Bone marrow (tissue), 2 donors: ENCODE data around the gene TRIM17.

Experiments used
- DNase-seq, 2 donors: peaks; one replicate each; lab custom pipeline; 2025; lab: John Stamatoyannopoulos, UW

TRIM17 gene

DNA sequence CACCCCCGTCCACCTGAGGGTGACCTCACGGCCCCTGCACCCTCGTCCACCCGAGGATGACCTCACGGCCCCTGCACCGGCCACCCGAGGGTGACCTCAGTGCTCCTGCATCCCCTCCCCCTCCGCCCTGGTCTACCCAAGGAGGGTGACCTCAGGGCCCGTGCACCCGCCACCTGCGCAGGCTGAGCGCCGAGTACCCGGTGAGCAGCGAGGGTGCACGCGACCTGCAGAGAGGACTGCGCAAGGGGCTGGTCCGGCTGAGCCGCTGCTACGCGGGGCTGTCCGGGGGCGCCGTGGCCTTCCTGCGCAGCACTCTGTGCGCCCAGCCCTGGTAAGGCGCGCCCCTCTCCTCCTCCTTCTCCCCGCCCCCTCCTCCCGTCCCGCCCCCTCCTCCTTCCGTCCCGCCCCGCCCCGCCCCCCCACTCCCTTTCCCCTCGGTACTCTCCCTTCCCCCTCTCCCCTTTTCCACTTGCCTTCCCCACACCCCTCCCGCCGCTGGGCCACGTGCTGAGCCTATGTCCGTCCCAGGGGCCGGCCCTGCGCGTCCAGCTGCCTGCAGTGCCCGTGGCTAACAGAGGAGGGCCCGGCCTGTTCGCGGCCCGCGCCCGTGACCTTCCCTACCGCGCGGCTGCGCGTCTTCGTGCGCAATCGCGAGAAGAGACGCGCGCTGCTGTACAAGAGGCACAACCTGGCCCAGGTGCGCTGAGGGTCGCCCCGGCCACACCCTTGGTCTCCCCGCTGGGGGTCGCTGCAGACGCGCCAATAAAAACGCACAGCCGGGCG, 38.4 kb downstream of the TRIM17 start:
- no peak for DNase-seq

DNA sequence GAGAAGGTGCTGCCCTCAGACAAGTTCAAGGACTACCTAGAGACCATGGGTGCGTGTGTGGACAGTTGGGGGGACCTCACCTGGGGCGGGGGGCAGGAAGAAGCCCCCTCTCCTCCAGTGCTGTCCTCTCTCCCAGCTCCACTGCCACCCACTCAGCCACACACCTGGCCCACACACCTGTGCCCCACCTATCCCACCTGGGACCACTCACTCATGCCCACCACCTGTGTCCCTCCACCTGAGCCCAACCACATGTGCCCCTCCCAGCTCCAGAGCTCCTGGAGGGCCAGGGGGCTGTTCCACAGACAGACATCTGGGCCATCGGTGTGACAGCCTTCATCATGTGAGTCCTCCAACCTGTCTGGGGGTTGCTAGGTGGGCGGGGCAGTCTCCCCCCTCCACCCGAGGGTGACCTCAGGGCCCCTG, 39.0 kb downstream of the TRIM17 start:
- DNase-seq = no peak

DNA sequence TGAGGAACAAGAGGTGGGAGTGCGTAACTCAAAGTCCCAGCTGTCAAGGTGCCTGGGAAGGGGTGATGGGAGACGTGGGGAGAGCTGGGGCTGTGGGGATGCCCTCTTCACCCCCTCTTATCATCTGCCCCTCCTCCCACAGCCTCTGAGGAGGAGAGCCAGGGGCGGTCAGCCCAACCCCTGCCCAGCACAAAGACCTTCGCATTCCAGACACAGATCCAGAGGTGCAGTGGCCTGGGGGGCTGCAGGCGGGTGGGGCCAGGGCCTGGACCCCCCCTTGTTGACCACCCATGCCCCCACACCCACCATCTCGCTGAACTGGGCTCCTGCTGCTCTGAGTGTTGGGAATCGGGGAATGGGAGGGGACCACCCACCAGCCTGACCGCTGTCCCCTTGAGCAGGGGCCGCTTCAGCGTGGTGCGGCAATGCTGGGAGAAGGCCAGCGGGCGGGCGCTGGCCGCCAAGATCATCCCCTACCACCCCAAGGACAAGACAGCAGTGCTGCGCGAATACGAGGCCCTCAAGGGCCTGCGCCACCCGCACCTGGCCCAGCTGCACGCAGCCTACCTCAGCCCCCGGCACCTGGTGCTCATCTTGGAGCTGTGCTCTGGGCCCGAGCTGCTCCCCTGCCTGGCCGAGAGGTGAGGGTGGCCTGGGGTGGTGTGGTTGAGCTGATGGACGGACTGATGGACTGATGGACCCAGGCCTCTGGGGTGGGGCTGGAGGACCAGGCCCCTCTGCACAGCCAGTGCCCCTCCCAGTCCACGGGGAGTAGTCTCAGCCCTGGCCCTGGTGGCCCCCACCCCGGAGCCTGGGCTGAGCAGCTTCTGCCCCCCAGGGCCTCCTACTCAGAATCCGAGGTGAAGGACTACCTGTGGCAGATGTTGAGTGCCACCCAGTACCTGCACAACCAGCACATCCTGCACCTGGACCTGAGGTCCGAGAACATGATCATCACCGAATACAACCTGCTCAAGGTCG, 39.7 kb downstream of the TRIM17 start:
- DNase-seq = no peak

DNA sequence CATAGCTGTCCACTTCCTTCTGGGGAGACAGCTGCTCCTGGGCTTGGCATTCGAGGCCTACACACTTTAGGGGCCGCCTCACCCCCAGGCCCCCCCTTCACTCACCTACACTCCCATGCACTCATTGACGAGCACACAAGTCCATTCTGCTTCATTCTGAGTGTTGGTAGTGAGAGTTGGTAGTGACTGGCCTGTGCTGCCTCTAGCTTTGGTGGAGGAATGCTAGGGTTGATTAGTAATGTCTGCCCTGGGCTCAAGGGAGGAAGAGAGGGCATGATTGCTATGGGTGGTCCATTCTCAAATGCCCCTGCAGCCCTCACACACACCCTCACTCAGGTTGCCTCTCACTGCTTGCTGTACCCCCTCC, 40.4 kb downstream of the TRIM17 start:
- DNase-seq = no peak

DNA sequence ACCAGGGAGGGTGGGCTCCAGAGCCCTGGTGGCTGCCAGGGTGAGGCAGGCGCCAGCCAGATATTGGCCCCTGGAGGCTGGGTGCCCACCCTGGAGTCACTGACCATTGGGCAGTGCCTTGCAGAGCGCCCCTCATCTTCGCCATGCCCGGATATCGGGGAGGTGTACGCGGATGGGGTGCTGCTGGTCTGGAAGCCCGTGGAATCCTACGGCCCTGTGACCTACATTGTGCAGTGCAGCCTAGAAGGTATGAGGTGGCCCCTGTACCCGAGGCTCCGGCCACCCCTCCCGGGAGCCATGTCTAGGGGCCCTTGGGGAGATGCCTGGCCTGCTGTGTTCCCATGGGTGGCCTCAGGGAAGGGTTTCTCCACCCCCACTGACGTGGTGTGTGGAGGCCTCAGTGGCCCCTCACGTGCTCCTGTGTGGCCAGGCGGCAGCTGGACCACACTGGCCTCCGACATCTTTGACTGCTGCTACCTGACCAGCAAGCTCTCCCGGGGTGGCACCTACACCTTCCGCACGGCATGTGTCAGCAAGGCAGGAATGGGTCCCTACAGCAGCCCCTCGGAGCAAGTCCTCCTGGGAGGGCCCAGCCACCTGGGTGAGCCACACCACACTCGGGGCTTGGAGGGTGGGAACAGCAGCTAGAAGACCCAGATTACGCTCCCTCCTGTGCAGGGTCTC, 40.9 kb downstream of the TRIM17 start:
- DNase-seq = no peak

DNA sequence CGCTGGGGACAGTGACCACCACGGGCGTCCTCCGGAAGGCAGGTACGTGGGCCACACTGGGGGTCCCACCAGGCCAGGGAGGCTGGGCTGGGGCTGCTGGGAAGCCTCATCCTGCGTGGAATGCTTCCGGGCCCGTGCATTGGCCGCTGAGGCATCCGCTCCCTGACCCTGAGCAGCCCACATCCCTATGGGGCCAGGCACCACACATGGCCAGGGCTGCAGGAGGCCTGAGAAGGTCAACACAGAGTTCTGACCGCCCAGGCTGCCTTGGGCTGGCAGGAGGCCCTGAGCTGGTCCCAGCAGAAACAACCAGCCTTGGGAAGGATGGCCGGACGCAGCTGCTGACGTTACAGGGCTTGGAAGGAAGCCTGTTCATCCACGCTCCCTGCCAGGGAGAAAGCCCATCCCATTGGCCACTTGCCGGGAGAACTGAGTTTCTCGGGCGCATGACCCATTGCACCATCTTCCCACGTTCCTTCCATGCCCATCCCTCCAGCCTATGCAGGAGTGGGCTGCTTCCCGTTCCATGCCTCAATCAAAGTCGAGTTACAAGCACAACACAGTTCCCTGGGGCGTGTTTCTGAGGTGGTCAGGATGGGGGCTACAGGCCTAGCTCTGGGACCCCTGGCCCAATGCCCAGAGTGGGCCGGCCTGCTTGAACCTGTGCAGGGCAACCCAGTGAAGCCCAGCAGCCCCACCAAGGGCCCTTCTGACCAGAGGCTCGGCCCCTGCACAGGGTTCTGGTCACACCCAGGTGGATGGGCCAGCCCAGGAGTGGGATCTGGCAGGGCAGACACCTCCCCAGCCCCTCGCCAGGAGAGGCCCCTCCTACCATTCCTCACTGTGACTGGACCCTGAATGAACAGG, 41.7 kb downstream of the TRIM17 start:
- no peak for DNase-seq

DNA sequence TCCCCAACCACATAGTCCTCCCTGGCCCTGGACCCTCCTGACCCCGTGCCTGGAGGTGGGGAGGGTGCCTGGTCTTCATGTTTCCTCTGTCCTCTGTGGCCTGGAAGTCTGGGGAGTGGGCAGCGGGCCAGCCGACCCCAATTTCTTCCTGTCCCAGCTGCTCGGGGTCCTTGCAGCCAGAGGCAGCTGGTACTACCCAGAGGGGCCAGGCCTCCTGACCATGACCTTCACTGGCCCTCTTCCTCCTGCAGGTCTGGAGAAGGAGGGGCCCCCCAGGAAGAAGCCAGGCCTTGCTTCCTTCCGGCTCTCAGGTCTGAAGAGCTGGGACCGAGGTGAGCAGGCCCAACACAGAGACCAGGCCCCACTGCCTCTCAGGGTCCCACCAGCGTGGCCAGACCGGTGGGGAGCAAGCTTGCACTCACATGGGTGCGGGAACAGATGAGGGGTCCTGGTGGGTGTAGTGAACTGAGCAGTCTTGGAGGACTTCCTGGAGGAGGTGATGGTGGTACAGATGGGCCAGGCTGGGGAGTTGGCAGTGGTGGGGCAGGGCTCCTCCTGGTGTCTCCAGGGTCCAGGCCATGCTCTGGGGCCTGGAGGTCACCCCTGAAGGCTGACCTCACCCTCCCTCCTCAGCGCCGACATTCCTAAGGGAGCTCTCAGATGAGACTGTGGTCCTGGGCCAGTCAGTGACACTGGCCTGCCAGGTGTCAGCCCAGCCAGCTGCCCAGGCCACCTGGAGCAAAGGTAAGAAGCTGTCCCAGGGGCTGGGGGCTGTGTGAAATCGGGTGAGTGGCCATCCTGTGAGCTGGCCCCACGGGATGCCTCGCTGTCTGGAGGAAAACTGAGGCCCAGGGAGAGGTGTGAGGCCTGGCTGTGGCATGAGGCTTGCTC, 42.7 kb downstream of the TRIM17 start:
- no peak for DNase-seq

DNA sequence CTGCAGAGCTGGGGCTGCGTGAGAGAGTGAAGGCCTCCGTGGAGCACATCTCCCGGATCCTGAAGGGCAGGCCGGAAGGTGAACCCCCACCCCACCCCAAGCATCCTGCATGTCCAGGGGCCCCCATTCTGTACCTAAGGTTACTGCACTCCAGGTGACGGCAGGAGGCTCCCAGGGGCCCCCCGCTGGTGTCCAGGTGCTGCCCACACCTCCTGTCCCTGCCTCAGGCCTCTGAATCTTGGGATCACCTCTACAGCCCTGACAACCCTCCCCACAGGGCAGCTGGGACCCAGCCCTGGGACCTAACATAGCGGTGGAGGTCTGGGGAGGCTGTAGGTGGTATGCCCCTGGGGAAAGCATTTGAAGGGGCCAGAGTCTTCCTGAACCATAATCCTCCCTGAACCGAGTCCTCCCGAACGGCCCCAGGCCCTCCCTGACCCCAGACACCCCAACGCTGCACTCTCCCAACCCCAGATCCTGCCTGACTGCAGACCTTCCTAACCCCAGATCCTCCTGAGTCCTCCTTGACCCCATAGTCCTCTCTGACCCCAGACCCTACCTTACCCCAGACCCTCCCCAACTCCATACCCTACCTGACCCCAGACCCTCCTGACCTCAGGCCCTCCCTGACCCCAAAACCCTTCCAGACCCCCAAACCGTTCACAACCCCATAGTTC, 43.5 kb downstream of the TRIM17 start:
- DNase-seq = no peak

DNA sequence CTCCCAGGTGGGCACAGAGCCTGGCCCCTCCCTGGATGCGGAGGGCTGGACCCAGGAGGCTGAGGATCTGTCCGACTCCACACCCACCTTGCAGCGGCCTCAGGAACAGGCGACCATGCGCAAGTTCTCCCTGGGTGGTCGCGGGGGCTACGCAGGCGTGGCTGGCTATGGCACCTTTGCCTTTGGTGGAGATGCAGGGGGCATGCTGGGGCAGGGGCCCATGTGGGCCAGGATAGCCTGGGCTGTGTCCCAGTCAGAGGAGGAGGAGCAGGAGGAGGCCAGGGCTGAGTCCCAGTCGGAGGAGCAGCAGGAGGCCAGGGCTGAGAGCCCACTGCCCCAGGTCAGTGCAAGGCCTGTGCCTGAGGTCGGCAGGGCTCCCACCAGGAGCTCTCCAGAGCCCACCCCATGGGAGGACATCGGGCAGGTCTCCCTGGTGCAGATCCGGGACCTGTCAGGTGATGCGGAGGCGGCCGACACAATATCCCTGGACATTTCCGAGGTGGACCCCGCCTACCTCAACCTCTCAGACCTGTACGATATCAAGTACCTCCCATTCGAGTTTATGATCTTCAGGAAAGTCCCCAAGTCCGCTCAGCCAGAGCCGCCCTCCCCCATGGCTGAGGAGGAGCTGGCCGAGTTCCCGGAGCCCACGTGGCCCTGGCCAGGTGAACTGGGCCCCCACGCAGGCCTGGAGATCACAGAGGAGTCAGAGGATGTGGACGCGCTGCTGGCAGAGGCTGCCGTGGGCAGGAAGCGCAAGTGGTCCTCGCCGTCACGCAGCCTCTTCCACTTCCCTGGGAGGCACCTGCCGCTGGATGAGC, 44.3 kb downstream of the TRIM17 start:
- no peak for DNase-seq

DNA sequence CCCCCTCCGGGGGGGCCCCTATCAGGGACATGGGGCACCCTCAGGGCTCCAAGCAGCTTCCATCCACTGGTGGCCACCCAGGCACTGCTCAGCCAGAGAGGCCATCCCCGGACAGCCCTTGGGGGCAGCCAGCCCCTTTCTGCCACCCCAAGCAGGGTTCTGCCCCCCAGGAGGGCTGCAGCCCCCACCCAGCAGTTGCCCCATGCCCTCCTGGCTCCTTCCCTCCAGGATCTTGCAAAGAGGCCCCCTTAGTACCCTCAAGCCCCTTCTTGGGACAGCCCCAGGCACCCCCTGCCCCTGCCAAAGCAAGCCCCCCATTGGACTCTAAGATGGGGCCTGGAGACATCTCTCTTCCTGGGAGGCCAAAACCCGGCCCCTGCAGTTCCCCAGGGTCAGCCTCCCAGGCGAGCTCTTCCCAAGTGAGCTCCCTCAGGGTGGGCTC, 44.9 kb downstream of the TRIM17 start:
- no peak for DNase-seq

DNA sequence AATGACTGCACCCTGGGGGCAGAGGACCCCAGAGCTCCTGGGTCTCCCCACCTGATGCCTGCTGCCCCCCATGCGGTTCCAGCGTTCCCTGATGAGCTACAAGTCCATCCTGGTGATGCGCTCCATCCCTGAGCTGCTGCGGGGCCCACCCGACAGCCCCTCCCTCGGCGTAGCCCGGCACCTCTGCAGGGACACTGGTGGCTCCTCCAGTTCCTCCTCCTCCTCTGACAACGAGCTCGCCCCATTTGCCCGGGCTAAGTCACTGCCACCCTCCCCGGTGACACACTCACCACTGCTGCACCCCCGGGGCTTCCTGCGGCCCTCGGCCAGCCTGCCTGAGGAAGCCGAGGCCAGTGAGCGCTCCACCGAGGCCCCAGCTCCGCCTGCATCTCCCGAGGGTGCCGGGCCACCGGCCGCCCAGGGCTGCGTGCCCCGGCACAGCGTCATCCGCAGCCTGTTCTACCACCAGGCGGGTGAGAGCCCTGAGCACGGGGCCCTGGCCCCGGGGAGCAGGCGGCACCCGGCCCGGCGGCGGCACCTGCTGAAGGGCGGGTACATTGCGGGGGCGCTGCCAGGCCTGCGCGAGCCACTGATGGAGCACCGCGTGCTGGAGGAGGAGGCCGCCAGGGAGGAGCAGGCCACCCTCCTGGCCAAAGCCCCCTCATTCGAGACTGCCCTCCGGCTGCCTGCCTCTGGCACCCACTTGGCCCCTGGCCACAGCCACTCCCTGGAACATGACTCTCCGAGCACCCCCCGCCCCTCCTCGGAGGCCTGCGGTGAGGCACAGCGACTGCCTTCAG, 45.5 kb downstream of the TRIM17 start:
- DNase-seq = no peak

DNA sequence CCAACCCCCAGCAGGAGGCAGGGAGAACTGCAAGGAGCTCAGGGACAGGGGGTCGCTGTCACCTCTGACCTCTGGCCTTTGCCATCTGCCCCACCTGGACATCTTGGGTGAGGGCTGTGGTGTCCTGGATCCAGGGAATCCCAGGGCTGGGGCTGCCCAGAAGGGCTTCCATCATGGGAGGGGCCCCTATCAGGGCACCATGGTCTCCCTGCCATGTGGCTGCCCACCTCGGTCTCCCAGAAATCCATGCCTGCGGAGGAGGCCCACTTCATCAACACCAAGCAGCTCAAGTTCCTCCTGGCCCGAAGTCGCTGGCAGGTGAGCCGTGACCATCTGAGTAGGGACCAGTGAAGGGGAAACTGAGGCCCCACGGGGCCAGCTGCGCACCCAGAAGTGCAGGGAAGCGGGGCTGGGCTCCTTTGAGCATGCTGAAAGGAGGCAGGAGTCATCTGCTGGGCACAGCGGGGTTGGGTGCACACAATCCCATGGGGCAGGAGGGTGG, 46.2 kb downstream of the TRIM17 start:
- DNase-seq = no peak

DNA sequence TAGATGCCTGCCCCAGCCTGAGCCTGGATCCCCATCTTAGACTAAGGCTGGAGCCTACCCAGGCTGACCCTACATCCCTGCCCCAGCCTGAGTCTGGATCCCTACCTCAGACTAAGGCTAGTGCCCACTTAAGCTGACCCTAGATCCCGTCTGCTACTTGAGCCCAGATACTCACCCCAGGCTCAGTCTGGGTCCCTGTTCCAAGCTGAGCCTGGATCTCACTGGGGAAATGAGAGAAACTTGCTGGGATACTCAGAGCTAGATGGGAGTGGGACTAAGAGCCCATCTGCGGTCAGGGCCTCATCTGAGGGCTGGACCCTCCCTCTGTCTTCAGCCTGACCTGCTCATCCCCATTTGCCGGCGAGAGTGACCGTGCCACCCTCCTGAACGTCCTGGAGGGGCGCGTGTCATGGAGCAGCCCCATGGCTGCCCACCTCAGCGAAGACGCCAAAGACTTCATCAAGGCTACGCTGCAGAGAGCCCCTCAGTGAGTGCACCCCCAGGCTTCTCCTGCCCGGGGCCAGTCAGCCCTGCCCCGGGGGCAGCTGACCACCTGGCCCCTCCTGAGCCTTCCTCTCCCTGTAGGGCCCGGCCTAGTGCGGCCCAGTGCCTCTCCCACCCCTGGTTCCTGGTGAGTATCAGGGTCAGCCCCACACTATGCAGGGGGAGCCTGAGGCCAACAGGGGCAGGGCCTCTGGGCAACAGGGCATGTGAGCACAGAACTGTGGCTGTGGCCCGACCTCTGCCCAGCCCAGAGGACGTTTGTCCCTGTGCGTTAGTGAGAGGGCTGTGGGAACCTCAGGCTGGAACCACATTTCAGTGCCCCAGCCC, 46.8 kb downstream of the TRIM17 start:
- DNase-seq = no peak

DNA sequence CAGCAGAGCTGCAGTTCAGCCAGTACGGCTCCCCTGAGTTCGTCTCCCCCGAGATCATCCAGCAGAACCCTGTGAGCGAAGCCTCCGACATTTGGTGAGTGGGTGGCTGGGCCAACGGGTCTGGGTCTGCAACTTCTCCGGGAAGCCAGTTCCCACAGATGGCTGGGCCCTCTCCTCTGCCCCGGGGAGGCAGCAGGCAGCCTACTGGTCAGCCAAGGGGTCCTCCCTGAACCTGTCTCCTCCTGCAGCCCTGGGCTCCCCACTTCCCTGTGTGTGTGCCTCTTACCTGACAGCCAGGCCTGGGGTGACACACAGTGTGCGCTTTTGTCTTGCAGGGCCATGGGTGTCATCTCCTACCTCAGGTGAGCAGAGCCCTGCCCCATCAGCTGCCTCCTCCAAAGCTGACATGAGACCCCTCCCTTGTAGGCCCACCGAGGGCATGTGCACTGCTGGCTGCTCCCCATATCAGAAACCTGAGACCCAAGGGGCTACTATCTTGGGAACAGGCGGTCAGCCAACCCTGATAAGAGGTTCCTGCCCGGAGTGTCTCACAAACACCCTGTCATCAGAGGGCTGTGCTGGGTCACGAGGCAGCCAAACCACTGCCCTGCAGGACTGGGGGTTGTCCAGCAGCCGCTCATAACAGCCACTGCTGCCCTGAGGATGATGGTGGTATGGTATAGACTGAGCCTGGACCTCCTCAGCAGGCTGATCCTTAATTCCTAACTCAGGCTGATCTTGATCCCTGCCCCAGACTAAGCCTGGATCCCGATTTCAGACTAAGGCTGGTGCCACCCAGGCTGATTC, 47.7 kb downstream of the TRIM17 start:
- no peak for DNase-seq

DNA sequence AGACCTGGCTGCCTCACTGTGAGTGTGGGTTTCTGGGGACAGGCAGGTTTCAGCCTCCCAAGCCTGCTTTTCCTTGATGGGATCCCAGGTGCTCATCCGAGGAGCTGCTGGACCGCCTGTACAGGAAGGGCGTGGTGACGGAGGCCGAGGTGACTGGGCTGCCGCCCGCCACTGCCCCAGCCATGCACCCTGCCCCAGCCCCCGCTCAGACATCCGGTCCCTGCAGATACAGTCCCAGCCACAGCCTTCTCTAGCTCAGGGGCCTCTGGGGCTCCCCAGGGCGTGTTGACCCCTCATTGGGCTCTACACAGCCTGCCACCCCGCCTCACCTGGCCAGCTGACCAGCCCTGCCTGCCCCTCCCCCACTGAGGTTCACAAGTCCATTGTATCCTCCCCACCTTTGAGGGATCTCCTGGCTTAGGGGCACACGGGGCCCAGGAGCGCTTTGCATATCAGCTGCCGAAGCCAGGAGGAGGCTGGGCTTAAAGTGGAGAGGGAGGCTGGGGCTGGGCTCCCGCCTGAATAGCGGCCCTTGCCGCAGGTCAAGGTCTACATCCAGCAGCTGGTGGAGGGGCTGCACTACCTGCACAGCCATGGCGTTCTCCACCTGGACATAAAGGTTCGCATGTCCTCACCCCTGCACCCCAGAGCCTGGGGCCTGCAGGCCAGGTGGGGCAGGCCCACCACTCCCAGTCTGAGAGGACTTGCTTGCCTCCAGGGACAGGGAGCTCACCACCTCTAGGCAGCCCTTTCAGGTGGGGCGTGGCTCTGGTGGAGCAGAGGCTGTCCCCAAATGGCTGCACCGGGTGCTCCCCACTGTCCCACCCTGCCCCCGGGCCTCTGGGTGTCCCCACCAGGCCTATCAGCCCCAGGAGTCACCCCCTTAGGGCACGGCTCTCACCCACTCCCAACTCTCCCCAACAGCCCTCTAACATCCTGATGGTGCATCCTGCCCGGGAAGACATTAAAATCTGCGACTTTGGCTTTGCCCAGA, 48.6 kb downstream of the TRIM17 start:
- DNase-seq = no peak
